DND-41 (cell line): ENCODE measurements around the gene THSD7B.

Source experiments
- ATAC-seq: fragments of 200-7000 bp; cut with Tn5 transposase; 3 replicates; pipeline ENCODE4 v1.9.1; 2021; ENCODE audit warnings: low read depth; ENCODE audit not compliant: insufficient read depth
- DNase-seq: peaks from one replicate; pipeline ENCODE4 v3.0.0-alpha.2; 2020
- H2AFZ ChIP-seq: 2 replicates; pipeline ENCODE4 v1.6.0; 2012; ENCODE audit warnings: low read depth, low read length
- H3K27ac ChIP-seq: 2 replicates; pipeline ENCODE4 v1.5.1; 2012; ENCODE audit warnings: low read length, inconsistent platforms
- H3K27me3 ChIP-seq: fragments of 200-600 bp; sonication (generic); 2 replicates; pipeline ENCODE4 v1.6.0; 2012; ENCODE audit warnings: low read length, mild to moderate bottlenecking, inconsistent platforms; ENCODE audit not compliant: insufficient read depth, poor library complexity
- H3K36me3 ChIP-seq: 2 replicates; pipeline ENCODE4 v1.5.1; 2012; ENCODE audit warnings: low read length, inconsistent platforms; ENCODE audit not compliant: insufficient read depth
- H3K4me1 ChIP-seq: 2 replicates; pipeline ENCODE4 v1.5.1; 2012; ENCODE audit warnings: mild to moderate bottlenecking, low read length; ENCODE audit not compliant: insufficient read depth
- H3K4me2 ChIP-seq: 2 replicates; pipeline ENCODE4 v1.6.0; 2012; ENCODE audit warnings: mild to moderate bottlenecking, moderate library complexity, low read length, inconsistent platforms; ENCODE audit not compliant: insufficient read depth
- H3K4me3 ChIP-seq, 2 experiments: fragments of 200-600 bp in 1 of 2; shearing (Covaris generic) in 1 of 2; 2 replicates each; pipeline ENCODE4 v1.5.1; 2012 to 2016; ENCODE audit warnings: inconsistent platforms in 2 of 2, low read length in 2 of 2, mild to moderate bottlenecking in 2 of 2, low read depth in 1 of 2, moderate library complexity in 1 of 2
- H3K79me2 ChIP-seq: 2 replicates; pipeline ENCODE4 v1.6.0; 2012; ENCODE audit warnings: low read length, inconsistent platforms; ENCODE audit not compliant: insufficient read depth
- H3K9ac ChIP-seq: 2 replicates; pipeline ENCODE4 v1.6.0; 2012; ENCODE audit warnings: low read depth, mild to moderate bottlenecking, inconsistent platforms, low read length, moderate library complexity
- H3K9me3 ChIP-seq: 2 replicates; pipeline ENCODE4 v1.5.1; 2012; ENCODE audit warnings: low read length, moderate library complexity, mild to moderate bottlenecking, inconsistent platforms; ENCODE audit not compliant: insufficient read depth, severe bottlenecking
- H4K20me1 ChIP-seq: 2 replicates; pipeline ENCODE4 v1.6.0; 2012; ENCODE audit warnings: low read length; ENCODE audit not compliant: insufficient read depth
- CTCF ChIP-seq: IDR thresholded peaks from 2 replicates; pipeline ENCODE4 v1.5.1; 2012; ENCODE audit warnings: borderline replicate concordance, low read length, moderate library complexity, mild to moderate bottlenecking; ENCODE audit not compliant: poor library complexity, severe bottlenecking; ENCODE audit errors: extremely low read depth
- EZH2 ChIP-seq: IDR thresholded peaks from 3 replicates; pipeline ENCODE4 v1.6.1; 2012; ENCODE audit warnings: borderline replicate concordance, low read depth, mild to moderate bottlenecking, moderate library complexity, low read length, inconsistent platforms; ENCODE audit not compliant: severe bottlenecking

Gene THSD7B

GRCh38 chr2:137211761-137212160, 446.4 kb downstream of the THSD7B start:
- no peak overlapping the region for H3K9ac ChIP-seq
- no peak for DNase-seq
- no peaks in the 10 kb centered on the region for H3K79me2 ChIP-seq
- H3K4me3 ChIP-seq: no peak overlapping the region
- H3K4me2 ChIP-seq: no peak overlapping the region
- TF ChIP-seq EZH2 (no peak), CTCF (no peak)
- no peak overlapping the region for H2AFZ ChIP-seq
- H3K9me3 ChIP-seq: no peaks in the 10 kb centered on the region
- H3K27ac ChIP-seq: no peak overlapping the region
- no peaks in the 10 kb centered on the region for H3K4me1 ChIP-seq
- no peaks in the 10 kb centered on the region for H4K20me1 ChIP-seq
- no peaks in the 10 kb centered on the region for H3K27me3 ChIP-seq
- no peak for ATAC-seq
- H3K36me3 ChIP-seq: no peaks in the 10 kb centered on the region

- H3K79me2 ChIP-seq: no peaks in the 10 kb centered on the region
- H3K4me3 ChIP-seq: no peak overlapping the region
- H4K20me1 ChIP-seq: no peaks in the 10 kb centered on the region
- TF ChIP-seq CTCF: no peak
- no peak for TF ChIP-seq EZH2
- H3K4me1 ChIP-seq: no peaks in the 10 kb centered on the region
- H3K27ac ChIP-seq: no peak overlapping the region
- DNase-seq (no peak), ATAC-seq (no peak)
- no peaks in the 10 kb centered on the region for H3K36me3 ChIP-seq
- H3K9ac ChIP-seq: no peak overlapping the region
- H2AFZ ChIP-seq: no peak overlapping the region
- no peaks in the 10 kb centered on the region for H3K9me3 ChIP-seq
- no peak overlapping the region for H3K4me2 ChIP-seq
- no peaks in the 10 kb centered on the region for H3K27me3 ChIP-seq
These were observed 455.2 kb downstream of the THSD7B start for GRCh38 chr2:137220438-137220993.

GRCh38 chr2:137221797-137222492, 456.6 kb downstream of the THSD7B start:
- TF ChIP-seq EZH2: no peak
- no peak for TF ChIP-seq CTCF
- no peak for DNase-seq
- Histone ChIP-seq H3K9ac (no peak overlapping the region), H3K4me3 (no peak overlapping the region), H3K4me2 (no peak overlapping the region), H2AFZ (no peak overlapping the region), H3K79me2 (no peaks in the 10 kb centered on the region), H3K36me3 (no peaks in the 10 kb centered on the region), H3K9me3 (no peaks in the 10 kb centered on the region), H3K27me3 (no peaks in the 10 kb centered on the region), H3K27ac (no peak overlapping the region), H3K4me1 (no peaks in the 10 kb centered on the region), H4K20me1 (no peaks in the 10 kb centered on the region)
- ATAC-seq: no peak
